IPS-NIHi11 (cell line): Measurements from ENCODE around the gene AUTS2.

Experiments used
- DNase-seq: peaks from one replicate; pipeline ENCODE4 v3.0.0; 2012; ENCODE audit warnings: mixed read lengths, low spot score

The AUTS2 gene

DNA sequence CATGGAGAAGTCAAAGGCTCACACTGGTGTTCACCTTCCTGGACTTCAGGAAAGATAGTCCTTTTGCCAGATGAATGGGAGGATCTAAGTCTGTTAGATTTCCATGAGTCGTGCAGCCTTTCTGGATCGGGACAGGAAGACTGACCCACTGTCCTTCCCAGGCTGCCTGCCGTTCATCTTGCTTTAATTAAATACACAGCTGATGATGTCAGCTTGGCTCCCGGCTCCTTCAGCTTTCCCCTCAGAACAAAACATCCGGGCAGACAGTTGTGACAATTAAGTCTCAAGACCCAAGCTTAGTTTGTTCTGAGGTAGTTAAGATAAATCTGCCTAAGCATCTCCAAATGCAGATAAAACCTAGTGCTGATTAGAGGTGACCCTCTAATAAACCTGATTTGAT, 58.6 kb downstream of the AUTS2 start:
- DNase-seq = no peak

DNA sequence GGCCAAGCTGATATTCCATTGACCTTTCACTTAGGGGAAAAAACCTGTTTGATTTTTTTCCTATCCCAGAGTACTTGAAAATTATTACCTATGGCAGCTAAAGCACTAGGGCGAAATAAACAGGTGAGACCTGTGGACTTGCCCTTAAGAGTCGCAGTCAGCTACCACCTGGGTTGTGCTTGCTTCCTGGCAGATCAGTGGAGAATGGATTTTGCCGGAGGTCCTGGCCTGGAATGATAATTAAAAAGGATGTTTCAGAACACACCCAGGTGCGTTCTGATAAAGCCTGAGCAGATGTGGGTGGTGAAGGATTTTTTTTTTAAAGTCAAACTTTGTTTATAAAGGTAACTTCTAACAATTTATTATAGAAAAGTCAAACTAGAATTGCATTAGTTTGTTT, 59.1 kb downstream of the AUTS2 start:
- DNase-seq = no peak

DNA sequence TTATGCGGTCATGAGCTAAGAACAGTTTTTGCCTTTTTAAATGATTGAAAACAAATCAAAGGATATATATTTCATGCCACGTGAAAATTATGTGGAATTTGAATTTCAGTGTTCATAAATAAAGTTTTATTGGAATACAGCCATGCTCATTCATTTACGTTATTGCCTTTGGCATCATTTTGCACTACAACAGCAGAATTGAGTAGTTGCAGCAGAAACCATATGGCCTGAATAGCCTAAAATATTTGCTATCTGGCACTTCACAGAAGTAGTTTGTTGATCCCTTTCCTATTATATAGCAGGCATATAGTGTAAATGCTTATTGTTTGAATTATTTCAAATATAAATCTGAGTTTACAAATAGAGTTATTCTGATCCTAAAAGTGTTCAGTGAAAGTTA, 59.7 kb downstream of the AUTS2 start:
- no peak for DNase-seq

DNA sequence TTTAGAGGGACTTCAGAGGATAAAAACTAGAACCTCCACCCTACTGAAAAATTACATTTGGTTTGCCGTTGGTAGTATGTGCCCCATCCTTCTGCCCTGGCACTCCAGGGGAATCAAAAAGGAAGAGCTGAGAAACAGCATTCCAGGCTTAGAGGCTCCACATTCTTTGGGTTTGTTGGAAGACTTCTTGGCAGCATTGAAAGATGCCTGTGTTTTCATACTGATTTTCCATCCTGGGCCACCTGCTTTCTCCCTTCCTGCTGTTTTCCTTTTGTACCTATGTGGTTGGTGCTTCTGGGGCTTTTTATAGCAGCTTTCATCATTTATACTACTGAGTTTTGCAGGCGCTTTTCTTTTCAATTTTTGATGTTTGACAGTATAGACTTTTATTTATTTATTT, 61.7 kb downstream of the AUTS2 start:
- peak; percentile 25 for DNase-seq

DNA sequence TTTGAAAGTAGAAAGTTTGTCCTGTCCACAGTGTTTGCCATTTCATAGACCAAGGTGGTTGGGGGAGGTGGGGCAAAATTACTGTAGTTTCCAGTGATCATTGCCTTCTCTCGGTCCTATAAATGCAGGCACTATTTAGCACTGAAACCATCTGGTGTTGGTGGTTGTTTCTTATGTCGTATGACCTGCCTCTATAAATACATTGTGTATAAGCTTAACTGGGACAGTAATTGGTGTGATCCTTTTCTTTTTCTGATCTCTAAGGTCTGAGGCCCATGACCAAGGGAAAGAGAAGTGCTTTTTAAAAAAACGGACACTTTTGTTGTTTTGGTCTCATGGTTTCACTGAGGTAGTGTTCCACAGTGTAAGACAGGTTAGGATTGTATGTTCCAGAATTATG, 63.1 kb downstream of the AUTS2 start:
- no peak for DNase-seq

DNA sequence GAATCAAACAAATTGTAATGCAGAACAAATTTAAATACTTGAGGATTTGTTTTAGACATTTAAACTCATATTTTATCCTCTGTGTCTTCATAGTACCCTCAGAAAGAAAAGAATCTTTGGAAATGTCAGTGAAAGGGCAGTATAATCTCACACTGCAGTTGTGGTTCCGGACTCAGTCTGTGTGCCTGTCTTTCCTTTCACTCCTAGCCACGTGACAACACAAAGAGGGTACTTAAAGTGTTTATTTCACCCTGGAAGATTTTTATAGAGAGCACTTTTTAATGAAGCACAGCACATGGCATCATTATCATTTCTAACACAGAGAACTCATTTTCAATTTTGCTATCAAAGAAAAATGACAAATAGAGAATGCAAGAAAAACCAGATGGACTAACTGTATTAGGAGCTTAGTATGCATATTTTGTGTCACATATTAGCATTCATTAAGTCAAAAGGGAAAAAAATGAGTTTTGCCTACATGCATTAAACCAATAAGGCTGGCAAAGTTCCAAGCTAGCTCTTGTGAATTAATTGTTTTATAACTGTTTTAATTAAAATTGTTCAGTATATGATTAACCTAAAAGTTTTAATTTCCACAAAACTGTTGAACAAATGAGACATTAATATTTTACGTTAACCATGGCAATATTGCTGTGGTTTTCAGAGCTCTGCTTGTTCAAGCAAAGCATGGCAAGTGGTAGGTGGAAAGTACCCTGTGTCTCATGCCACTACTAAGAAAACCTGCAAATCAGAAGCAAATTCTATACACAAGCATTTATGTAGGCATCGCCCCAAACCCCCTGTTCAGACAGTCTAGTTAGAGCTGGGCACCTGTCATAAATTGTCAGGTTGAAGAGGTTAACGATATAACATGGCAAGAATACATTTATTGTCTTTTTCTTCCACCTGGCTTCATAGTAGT, 65.9 kb downstream of the AUTS2 start:
- no peak for DNase-seq

DNA sequence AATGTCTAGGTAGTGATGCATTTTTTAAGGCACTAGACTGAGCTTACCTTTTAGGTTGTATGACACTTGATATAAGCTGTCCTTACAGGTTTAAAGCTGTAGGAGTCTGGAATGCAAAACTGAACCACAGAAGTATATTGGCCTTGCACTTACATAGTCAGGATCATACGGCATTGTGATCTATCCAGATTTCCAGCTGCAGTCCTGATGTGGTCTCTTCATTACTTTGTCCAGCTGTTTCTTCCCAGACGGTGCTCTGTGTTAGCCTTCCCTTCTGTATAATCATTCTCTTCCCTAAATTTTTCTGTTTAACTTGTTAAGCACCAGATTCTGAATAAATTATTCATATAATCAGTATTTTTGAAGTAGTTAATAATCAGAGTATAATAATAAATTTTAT, 67.1 kb downstream of the AUTS2 start:
- no peak for DNase-seq

DNA sequence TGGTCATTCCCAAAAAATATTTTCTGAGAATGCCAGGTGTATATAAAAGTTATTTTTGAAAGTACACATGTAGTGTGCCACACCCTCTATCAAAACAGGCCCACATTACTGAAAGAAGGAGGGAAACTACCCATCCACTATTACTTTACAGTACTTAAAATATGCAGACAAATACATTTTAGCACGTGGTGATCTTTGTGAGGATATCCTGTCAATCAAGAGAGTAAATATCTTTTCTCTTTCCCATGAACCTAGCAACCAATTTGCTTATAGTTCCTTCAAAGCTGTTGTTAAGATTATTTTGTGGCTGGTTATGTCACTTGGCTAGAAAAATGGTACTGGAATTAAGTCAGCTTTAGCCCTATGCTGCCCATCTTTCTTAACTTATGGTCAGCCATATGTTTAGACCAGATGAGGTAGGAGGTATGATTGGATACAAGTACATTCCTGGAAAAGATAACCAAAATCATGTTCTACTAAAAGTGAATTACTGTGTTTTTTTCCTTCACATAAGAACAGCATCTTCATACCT, 70.1 kb downstream of the AUTS2 start:
- DNase-seq = no peak

DNA sequence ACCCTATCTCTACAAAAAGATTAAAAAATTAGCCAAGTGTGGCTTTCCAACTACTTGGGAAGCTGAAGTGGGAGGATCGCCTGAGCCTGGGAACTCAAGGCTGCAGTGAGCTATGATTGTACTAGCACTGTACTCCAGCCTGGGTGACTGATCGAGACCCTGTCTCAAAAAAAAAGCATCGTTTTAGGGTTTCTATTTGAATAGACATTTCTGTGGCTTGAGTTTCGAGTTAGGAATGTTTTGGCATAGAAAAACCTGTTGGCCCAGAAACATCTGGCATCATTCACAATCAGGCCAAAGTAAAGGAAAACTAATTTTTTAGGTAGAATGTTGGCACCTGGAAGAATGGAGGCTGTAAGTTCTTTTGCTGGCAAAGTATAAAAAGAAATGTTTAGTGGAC, 72.4 kb downstream of the AUTS2 start:
- DNase-seq = no peak

DNA sequence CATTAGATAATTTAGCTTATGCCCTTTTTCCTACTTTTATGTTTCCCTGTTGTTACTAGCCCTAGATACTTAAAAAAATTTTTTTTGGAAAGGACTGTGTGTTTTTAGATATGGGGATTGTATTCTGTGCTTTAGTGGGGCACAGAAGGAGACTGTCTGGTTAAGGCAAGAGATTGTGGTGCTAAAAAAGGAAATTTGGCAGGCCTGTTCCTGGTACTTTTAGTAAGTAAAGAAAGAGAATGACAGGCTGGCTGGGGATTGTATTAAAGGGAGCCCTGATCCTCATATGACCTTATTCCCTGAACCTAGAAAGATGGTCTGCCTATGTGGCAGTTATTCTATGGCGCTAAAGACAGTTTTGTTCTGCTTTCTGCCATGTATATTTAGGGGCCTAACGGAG, 74.8 kb downstream of the AUTS2 start:
- no peak for DNase-seq

DNA sequence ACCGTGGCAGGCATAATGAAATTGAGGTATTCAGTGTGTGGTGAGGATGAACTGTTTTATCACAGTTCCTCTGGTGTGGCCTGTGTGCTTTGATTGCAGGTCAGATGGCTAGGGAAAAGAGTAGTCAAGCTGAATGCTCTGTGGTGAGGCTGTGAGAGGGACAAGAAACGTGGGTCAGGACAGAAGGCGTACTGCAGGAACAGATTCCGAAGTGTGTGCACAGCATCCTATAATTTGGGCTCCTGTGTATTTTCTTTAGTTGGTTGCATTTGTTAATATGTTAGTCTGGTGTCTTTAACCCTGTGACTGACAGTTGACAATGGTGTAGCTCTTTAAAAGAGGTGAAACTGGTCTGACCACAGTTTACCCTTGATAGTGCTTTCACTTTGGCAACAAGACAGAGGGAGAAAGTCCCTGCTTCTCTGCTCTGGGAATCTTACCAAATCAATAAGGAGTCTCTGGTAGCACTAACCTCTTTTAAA, 76.5 kb downstream of the AUTS2 start:
- no peak for DNase-seq

DNA sequence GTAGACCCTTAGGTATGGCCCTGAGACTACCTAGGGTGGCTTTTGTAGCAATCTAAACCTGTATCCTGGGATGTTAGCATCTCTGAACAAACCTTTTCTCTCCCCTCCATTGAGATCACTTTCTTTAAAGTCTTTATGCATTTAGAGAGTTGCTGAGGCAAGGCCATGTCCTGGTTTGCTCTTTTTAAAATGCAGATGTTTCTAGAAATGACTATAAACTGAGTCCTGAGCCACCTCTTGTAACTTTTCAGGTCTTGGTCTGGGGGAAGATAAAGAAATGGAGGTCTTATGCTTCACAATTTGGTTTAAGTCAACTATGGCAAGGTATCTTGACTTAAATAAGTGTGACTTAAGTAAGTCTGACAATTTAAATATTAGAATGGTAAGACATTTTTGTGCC, 78.0 kb downstream of the AUTS2 start:
- no peak for DNase-seq

DNA sequence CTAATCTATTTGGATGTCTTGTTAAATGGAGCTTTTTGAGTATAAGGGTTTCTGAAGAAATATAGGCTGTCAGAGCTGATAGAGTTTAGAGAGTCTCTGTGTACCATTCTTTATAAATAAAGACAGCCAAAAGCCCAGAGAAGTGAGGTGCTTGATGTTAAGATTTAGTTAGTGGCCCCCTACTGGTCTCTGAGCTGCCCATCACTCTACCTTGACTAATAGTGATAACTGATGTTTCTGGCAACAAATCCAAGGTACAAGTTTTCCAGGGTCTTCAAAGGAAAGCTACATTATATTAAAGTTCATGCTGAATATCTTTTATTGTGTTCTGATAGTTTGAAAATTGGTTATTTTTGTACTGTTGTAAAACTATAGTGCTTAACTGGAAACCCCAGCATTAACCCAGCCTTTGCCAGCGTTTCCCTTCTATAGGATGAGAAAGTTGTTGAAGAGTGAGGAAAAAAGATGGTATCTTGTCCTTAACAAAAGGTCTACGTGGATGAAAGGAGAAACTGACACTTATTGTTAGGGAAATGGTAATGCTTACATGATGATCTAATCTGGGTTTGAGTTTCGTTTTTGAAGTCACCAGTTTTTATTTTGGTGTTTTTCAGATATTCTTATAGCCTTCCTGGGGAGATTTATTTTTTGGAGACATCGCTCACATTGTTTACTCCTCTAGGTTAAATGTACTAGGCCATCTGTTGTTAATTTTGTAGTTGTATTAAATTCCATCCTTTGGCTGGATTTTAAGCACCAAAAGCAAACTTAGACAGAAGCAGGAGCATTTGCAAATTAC, 79.0 kb downstream of the AUTS2 start:
- DNase-seq = no peak

DNA sequence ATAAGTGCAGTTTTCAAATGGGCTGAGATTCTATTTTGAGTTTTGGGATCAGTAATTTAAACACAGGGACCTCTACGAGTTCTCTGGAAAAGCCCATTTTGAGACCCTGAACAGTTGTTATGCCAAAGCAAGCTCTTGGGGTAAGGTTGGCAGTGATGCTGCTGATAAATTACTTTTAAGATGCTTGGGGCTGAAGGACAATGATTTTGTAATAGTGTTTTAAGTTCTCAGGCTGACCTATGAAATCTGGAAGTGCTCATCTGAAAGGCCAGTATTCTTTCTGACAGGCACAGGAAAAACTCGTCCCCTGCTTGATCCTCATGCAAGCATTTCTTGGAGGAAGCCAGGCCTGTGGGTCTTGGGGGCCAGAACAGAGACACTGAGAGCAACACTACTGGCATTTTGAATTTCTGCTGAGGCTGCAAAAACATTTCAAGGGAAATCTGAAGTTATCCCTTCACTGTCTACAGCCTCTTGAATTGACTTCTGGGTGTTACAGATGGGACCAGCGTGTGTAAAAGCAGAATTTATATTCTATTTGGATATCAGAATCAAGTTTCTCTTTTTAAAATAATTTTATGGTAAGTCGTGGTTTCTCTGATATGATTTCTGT, 79.7 kb downstream of the AUTS2 start:
- DNase-seq = no peak

DNA sequence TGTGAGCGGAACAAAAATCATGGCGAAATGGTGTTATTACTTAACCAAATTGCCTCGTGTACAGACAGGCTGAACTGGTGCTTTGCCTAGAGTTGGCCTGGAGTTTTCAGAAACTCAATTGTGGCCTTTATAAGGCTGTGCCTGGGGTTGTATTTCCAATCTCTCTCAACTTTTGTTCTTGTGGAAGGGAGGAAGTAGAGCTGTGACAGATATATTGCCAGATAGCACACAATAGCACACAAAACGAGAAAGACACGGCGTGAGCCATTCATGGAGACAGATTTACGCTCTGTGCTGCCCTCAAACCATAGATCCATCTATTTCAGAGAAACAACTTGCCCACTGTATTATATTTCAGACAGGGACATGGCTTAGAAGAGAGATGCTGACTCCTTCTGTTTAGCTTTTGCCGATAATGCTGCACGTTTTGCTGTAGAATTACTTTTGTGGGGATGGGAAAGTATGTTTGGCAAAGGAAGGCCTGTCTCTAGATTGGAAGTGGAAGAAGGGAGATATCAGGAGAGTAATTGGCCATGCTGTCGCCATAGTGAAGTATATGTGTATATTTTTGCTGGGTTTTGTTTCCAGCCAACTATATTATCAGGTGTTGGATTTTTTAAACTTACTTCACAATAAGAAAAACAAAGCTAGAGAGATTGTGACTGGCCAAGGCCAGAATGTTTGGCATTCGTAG, 80.4 kb downstream of the AUTS2 start:
- no peak for DNase-seq

DNA sequence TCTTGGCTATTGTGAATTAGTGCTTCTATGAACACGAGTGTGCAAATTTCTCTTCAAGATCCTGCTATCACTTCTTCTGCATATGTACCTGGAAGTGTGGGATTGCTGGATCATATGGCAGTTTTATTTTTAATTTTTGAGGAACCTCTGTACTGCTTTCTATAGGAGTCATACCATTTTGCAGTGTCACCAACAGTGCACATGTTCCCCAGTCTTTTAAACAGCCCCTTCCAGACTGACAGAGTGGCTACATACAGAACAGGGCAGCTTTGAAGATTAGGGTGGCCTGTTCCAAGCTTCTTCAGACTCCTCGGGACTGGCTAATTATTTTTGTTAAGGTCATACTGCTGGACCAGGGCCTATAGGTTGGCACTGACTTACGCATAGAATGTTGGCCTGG, 82.9 kb downstream of the AUTS2 start:
- no peak for DNase-seq

DNA sequence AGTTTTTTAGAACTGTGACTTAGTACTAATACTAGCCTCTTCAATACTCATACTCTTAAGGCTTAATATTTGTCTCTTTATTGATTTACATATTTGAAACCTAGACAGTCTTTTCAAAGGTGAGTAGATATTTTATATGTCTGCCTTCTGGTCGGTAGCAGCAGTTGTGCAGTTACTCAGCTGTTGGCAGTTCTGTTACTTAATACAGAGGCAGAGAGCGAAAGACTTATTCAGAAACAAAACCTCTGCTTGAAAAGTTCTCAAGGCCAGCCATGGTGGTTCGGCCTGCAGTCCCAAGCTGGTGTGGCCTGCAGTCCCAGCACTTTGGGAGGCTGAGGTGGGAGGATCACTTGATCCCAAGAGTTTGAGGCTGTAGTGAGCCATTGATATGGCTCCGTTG, 84.2 kb downstream of the AUTS2 start:
- DNase-seq = no peak

DNA sequence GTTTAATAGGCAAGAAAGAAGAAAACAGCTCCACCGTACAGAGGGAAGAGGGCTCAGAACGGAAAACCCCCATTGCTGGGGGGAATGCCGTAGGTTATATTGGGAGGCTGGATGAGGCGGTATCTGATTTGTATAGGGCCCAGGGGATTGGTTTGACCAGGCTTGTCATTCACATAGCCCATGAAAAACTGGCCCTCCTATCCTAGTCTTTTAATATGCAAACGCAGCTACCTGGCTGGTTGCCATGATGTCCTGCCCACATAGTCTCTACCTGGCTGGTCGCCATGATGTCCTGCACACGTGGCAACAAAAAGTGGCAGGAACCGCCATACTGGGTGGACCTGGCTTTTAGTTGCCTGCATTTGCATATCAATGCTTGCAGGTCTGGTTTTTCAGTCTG, 84.7 kb downstream of the AUTS2 start:
- DNase-seq = no peak

DNA sequence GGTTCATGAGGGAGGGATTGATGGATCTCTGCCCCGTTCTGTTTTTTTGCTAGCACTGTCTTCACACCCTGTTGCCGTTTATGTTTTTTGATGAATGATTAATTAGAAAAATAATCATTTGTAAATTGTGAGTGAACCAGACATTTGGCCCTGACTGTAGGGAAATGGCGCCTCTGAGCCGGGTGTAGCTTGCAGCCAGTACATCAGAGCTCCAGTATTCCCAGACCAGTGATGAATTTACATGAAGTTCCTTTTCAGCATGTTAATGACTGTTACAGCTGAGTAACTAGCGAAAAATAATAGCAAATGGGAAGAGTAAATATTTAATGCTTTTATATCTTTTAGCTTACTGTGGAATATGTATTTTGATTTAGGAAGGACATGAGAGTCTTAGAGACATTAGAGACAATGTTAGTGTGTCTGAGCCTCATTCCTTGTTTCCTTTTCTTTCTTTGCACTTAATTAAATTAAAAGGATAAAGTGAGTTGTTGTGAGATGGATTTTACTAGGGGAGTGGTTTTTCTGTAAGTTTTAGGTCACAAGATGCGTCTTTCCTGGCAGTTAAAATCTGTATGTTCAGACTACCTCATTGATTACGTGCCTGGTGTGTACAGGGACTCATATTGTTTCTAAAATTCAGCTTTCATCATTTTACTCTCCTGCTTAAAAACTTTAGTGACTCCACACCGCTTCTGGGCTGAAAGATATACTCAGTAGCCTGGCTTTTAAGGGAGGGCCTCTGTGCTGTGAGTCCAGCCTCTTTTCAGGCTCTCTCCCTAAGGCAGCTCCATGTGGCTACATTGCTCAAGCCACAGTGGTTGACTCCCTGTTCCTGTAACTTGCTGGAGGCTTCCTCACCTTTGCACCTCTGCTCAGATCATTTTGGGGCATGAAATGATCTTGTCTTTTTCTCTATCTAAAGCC, 86.4 kb downstream of the AUTS2 start:
- no peak for DNase-seq

DNA sequence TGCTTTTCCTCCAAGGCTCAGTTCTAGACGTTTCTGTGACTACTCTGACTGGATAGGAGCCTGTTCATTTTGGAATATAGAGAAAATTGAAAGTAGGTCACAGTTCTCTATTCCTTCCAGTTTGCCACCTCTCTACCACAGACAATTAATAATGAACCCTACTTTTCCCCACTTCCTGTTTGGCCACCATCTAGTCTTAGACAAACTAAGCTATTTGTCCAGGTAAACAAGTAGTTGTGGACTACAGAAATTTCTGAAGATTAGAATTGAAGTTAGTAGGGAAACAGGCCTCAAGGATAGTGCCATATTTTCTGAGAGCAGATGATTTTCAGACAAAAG, 87.0 kb downstream of the AUTS2 start:
- DNase-seq = no peak

DNA sequence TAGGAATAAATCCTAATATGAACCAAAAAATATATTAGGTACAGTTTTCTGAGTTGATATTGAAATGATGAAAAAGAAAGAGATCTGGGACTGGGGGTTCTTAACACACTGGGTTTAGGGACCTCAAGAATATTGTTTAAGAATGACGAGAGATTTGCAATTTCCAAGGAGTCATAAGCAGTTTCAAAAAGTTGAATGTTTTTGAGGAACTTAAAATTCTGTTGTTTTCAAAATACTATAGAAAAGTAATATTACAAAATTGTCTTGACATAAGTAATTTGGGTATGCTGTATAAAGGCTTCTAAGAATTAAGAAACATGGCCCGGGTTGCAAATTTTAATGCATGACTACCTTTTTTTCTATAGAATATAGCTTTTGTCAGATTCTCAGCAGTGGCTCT, 88.1 kb downstream of the AUTS2 start:
- DNase-seq = no peak
